HEK293 (cell line): ENCODE measurements around the gene KRTAP12-1.

ENCODE experiments used
- ZNF121 ChIP-seq: fragments of 450-650 bp; formaldehyde crosslinking; IDR thresholded peaks from 2 replicates; pipeline ENCODE4 v1.5.1; 2016; ENCODE audit warnings: missing biosample characterization, missing genetic modification characterization
- ZNF660 ChIP-seq: fragments of 450-650 bp; IDR thresholded peaks from 2 replicates; pipeline ENCODE4 v1.5.1; 2018; ENCODE audit warnings: missing biosample characterization, mild to moderate bottlenecking, missing genetic modification characterization
- TF ChIP-seq, protein P1 (sequence below): fragments of 450-650 bp; formaldehyde crosslinking; IDR thresholded peaks from 2 replicates; pipeline ENCODE4 v1.5.1; 2016; ENCODE audit warnings: missing biosample characterization, missing genetic modification characterization

DNA sequence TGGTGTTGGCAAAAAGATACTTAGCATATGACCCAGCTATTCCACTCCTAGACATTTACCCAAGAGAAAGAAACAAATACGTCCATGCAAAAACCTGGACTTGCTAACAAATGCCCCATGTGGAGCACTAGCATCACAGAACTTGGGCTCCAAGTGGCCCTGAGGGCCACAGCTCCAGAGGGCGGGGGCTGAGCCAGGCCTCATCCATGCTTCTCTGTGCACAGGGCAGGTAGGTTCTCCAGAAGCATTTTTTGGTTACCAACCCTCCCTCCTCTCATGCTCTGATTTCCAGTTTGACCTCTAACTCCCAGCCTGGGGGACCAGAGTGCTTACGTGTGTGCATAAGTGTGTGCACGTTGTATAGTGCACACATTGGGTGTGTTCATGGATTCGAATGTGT, 17.3 kb downstream of the KRTAP12-1 start:
- TF ChIP-seq ZNF121 (tag by site-specific recombination), result no peak
- TF ChIP-seq, protein P1, sequence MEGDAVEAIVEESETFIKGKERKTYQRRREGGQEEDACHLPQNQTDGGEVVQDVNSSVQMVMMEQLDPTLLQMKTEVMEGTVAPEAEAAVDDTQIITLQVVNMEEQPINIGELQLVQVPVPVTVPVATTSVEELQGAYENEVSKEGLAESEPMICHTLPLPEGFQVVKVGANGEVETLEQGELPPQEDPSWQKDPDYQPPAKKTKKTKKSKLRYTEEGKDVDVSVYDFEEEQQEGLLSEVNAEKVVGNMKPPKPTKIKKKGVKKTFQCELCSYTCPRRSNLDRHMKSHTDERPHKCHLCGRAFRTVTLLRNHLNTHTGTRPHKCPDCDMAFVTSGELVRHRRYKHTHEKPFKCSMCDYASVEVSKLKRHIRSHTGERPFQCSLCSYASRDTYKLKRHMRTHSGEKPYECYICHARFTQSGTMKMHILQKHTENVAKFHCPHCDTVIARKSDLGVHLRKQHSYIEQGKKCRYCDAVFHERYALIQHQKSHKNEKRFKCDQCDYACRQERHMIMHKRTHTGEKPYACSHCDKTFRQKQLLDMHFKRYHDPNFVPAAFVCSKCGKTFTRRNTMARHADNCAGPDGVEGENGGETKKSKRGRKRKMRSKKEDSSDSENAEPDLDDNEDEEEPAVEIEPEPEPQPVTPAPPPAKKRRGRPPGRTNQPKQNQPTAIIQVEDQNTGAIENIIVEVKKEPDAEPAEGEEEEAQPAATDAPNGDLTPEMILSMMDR, result no peak
- TF ChIP-seq ZNF660 (tag by site-specific recombination), result no peak
